RWPE1 (cell line): ENCODE measurements around the gene SLC39A11.

Experiments
- CTCF ChIA-PET: fragments of 350-600 bp; sonication (Branson Sonifier 250); formaldehyde crosslinking; extraction: SDS; loops from one replicate; lab custom pipeline; 2021; lab: Yijun Ruan, JAX
- POLR2A ChIA-PET: fragments of 400-600 bp; formaldehyde crosslinking; extraction: SDS; loops from one replicate; lab custom pipeline; 2020; ENCODE audit warnings: antibody characterized with exemption; ENCODE audit not compliant: low non-redundant PET; lab: Yijun Ruan, JAX
- DNase-seq: peaks from one replicate; pipeline ENCODE4 v3.0.0; 2012; ENCODE audit warnings: low spot score
- H3K27ac ChIP-seq: fragments of 450-650 bp; 2 replicates; pipeline ENCODE4 v1.5.1; 2017
- CTCF ChIP-seq: fragments of 450-650 bp; conservative IDR thresholded peaks from 2 replicates; pipeline ENCODE4 v1.5.1; 2017; ENCODE audit warnings: low read depth, mild to moderate bottlenecking

The SLC39A11 gene

GRCh38 chr17:72865954-72866353 lies 226.5 kb downstream of the SLC39A11 start:
- POLR2A ChIA-PET = no interaction called here
- CTCF ChIA-PET = no interaction called here
- H3K27ac ChIP-seq = no peak overlapping the region
- DNase-seq = no peak
- no peak for TF ChIP-seq CTCF

- CTCF ChIA-PET = interaction anchor here (0.5 kb wide), 1 partner anchor 122 kb away, joined by 3 read pairs; no protein-coding TSS in a partner anchor
- no peak overlapping the region for H3K27ac ChIP-seq
- POLR2A ChIA-PET = no interaction called here
- no peak for DNase-seq
- TF ChIP-seq CTCF = no peak
Observed at GRCh38 chr17:72863526-72864211, 228.8 kb downstream of the SLC39A11 start.

DNA sequence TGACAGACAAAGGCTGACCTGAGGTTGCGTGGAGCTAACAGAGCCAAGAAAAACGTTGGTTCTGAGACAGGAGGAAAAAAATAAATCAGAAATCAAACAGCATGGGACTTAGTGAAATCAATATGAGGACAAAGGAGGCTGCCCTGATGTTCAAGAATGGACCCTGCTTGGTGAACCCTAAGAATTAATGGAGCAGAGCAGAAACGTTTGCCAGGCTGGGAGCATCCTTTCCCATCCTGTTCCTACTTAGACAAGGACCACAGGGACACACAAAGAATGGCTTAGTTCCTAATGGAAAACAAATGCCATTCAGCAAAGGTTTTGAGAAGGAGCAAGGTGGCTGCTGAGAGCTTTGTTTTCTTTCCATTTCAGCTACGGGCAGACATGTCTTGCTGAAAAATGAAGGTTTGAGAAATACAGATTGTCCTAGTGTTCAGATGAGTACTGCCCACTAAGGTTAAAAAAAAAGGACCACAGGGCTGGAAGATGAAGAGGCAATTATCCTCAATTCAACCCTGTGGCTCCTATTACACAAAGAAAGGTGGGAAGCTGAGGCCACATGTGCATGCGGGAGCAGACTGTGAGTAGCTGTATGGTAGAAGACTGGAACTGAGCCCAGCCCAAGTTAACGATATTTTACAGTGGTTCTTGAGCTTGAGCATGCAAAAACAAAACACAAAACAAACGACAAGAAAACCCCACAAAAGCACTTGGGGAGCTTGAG lies 230.1 kb downstream of the SLC39A11 start:
- no peak for DNase-seq
- H3K27ac ChIP-seq = no peak overlapping the region
- POLR2A ChIA-PET = no interaction called here
- CTCF ChIA-PET = interaction anchor here (0.6 to 0.7 kb wide), 2 partner anchors 322 to 355 kb away, joined by 3 read pairs; no protein-coding TSS in a partner anchor
- TF ChIP-seq CTCF = no peak

- POLR2A ChIA-PET = no interaction called here
- no peak for TF ChIP-seq CTCF
- H3K27ac ChIP-seq = no peak overlapping the region
- no peak for DNase-seq
- CTCF ChIA-PET = no interaction called here
Observed at GRCh38 chr17:72861811-72862210, 230.7 kb downstream of the SLC39A11 start.

- no peak overlapping the region for H3K27ac ChIP-seq
- ChIA-PET POLR2A (no interaction called here), CTCF (no interaction called here)
- no peak for TF ChIP-seq CTCF
- no peak for DNase-seq
Observed at GRCh38 chr17:72860778-72861177, 231.7 kb downstream of the SLC39A11 start.

DNA sequence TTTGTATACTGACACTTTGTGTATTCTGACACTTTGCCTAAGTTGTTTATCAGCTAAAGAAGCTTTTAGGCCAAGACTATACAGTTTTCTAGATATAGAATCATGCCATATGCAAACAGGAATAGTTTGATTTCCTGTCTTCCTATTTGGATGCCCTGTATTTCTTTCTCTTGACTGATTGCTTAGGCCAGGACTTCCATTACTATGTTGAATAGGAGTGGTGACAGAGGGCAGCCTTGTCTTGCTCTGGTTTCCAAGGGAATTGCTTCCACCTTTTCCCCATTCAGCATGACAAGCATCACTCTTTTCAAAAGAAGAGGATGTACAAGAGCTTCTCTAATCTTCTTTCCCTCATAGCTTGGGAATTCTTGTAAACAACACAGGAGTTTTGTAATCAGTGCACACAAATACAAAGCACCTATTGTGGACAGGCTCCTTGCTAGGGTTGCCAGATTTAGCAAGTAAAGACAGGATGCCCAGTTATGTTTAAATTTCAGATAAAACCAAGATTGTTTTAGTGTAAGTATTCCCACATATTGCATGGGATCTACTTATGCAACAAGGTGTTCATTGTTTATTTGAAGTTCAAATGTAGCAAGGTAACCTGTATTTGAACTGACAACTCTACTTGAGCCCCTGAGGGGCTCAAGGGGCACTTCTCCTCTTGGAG lies 233.5 kb downstream of the SLC39A11 start:
- H3K27ac ChIP-seq = no peak overlapping the region
- POLR2A ChIA-PET = no interaction called here
- TF ChIP-seq CTCF = no peak
- DNase-seq = no peak
- CTCF ChIA-PET = no interaction called here
